Endothelial cell (in vitro differentiated cells): Measurements from ENCODE around the gene EFEMP2. TPM values are rescaled to one million over a fixed set of nuclear protein-coding genes. Genes with fewer than 3 reads are reported as not detected.

Source experiments
- DNase-seq: peaks from one replicate; pipeline ENCODE4 v3.0.0; 2021; ENCODE audit warnings: low spot score
- H3K27ac Mint-ChIP-seq: one replicate; pipeline ENCODE4 v1.8.0; 2021; ENCODE audit warnings: mixed read lengths, inconsistent platforms; ENCODE audit not compliant: unreplicated experiment
- H3K27me3 Mint-ChIP-seq: one replicate; pipeline ENCODE4 v1.8.0; 2021; ENCODE audit warnings: mild to moderate bottlenecking, moderate library complexity, mixed read lengths, inconsistent platforms; ENCODE audit not compliant: unreplicated experiment
- H3K36me3 Mint-ChIP-seq: one replicate; pipeline ENCODE4 v1.8.0; 2021; ENCODE audit warnings: mild to moderate bottlenecking, low read depth, mixed read lengths, inconsistent platforms; ENCODE audit not compliant: unreplicated experiment
- H3K4me1 Mint-ChIP-seq: one replicate; pipeline ENCODE4 v1.8.0; 2021; ENCODE audit warnings: mild to moderate bottlenecking, mixed read lengths, inconsistent platforms; ENCODE audit not compliant: unreplicated experiment
- H3K4me3 Mint-ChIP-seq: one replicate; pipeline ENCODE4 v1.8.0; 2021; ENCODE audit warnings: mild to moderate bottlenecking, mixed read lengths, inconsistent platforms; ENCODE audit not compliant: unreplicated experiment
- H3K9me3 Mint-ChIP-seq: one replicate; pipeline ENCODE4 v1.8.0; 2021; ENCODE audit warnings: mixed read lengths, inconsistent platforms; ENCODE audit not compliant: unreplicated experiment
- total RNA-seq: library from RNA; stranded (reverse); fragmentation: NEBNext Ultra II Directional; extraction: Animal tissue kit (Norgen Biotek cat#: 25700); gene quantifications from one replicate; pipeline ENCODE4 v1.2.1, GENCODE V29; 2021; ENCODE audit not compliant: unreplicated experiment
- TF ChIP-seq, protein P1 (sequence below): fragments of 200-600 bp; sonication (generic); IDR thresholded peaks from one replicate; pipeline ENCODE4 v1.5.0; 2021; ENCODE audit warnings: antibody characterized with exemption; ENCODE audit not compliant: unreplicated experiment

Gene EFEMP2
- total RNA-seq, 1 donor from 2014 or later = 248 TPM

DNA sequence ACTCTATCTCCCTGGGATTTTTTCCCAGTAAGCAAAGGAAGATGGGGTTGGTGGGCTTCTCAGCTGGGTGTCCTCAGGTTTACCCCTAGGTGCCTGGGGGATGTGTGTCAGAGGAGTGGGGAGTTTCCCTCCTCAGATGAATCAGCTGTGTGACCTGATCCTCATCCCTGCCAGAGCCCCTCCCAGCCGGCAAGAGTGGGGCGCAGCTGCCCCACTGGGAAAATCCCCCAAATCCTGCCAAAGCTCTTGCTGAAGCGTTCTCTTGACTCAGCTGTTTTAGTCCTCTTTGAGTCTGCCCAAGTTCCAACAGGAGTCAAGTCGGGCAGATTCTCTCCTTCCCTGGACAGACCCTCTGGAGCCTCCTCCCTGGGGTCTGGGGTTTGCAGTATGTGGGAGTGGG lies 40.2 kb upstream of the EFEMP2 start:
- DNase-seq = no peak
- peaks cover 5% of the 10 kb centered on the region for H3K36me3 Mint-ChIP-seq
- no peaks in the 10 kb centered on the region for H3K9me3 Mint-ChIP-seq
- H3K27ac Mint-ChIP-seq = no peak overlapping the region
- TF ChIP-seq, protein P1, sequence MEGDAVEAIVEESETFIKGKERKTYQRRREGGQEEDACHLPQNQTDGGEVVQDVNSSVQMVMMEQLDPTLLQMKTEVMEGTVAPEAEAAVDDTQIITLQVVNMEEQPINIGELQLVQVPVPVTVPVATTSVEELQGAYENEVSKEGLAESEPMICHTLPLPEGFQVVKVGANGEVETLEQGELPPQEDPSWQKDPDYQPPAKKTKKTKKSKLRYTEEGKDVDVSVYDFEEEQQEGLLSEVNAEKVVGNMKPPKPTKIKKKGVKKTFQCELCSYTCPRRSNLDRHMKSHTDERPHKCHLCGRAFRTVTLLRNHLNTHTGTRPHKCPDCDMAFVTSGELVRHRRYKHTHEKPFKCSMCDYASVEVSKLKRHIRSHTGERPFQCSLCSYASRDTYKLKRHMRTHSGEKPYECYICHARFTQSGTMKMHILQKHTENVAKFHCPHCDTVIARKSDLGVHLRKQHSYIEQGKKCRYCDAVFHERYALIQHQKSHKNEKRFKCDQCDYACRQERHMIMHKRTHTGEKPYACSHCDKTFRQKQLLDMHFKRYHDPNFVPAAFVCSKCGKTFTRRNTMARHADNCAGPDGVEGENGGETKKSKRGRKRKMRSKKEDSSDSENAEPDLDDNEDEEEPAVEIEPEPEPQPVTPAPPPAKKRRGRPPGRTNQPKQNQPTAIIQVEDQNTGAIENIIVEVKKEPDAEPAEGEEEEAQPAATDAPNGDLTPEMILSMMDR = no peak
- peaks cover 9% of the 10 kb centered on the region for H3K4me1 Mint-ChIP-seq
- peaks cover 6% of the 10 kb centered on the region for H3K27me3 Mint-ChIP-seq
- H3K4me3 Mint-ChIP-seq = no peak overlapping the region

DNA sequence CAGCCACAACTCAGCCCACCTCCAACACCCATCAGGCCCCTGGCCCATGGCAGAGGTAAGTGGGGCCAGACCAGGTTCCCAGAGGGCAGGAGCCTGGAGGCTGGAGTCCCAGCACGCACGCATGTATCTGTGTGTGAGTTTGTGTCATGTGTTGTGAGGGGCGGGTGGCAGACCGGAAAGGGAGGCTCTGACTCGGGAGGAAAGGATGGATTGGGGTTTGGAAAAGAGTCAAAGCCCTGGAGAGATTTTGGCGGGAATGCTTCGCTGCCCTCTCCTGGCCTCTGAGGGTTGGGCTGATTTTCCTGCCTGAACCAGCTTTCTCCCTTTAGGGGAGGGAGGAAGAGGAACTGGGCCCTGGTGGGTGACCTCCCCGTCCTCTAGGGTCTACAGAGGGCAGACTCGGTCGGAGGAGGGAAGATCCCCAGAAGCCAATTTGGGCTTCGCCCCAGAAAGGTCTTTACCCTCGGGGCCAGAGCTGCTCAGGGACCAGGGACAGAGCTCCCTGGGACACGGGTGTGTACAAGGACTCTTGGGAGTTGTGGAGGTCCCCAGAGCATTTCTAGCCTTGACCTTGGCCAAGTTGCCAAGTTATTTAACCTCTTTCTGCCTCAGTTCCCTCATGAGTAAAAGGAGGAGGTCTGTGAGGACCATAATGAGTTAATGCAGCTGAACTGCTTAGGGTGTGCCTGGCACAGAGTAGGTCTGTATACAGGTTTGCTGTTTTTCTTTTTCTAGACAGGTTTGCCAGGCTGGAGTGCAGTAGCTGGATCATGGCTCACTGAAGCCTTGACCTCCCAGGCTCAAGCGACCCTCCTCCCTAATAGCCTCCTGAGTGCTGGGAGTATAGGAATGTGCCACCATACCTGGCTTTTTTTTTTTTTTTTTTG lies 39.3 kb upstream of the EFEMP2 start:
- Mint-ChIP-seq H3K27ac (no peak overlapping the region), H3K9me3 (no peaks in the 10 kb centered on the region), H3K4me3 (no peak overlapping the region), H3K27me3 (peaks cover 4% of the 10 kb centered on the region), H3K36me3 (peaks cover 5% of the 10 kb centered on the region), H3K4me1 (peaks cover 9% of the 10 kb centered on the region)
- TF ChIP-seq, protein P1 = no peak
- no peak for DNase-seq

DNA sequence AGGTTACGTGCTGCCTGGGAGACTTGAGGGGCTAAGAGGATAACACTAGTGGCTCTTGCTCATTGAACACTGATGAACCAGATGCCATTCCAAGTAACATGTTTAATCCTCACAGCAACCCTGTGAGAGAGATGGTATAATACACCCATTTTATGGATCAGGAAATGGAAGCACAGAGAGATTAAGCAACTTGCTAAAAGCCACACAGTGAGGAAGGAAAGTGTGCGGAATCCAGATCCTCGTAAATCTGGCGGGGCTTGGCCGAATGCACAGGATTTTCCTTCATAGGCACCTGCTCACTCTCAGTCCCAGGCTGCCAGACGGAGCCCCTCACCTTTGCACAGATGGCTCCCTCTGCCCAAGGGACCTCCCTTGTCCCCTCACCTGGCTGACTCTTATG lies 35.3 kb upstream of the EFEMP2 start:
- DNase-seq = no peak
- Mint-ChIP-seq H3K36me3 (no peaks in the 10 kb centered on the region), H3K27ac (no peak overlapping the region), H3K27me3 (peaks cover 4% of the 10 kb centered on the region), H3K4me3 (no peak overlapping the region), H3K9me3 (no peaks in the 10 kb centered on the region), H3K4me1 (no peaks in the 10 kb centered on the region)
- TF ChIP-seq, protein P1 = no peak

DNA sequence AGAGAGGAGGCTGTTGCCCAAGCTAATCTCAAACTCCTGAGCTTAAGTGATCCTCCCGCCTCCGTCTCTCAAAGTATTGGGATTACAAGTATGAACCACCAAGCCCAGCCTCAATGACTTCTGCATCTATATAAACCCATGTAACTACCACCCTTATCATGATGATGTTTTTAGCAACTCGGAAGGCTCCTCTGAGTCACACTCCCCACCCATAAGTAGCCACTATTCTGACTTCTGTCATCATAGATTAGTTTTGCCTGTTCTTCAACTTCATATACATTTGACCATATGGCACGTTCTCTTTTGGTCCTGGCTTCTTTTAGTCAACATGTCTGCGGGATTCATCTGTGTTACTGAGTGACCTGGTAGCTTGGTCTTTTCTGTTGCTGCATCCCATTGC lies 34.0 kb upstream of the EFEMP2 start:
- H3K9me3 Mint-ChIP-seq = no peaks in the 10 kb centered on the region
- DNase-seq = no peak
- TF ChIP-seq, protein P1 = no peak
- H3K27me3 Mint-ChIP-seq = peaks cover 11% of the 10 kb centered on the region
- no peak overlapping the region for H3K27ac Mint-ChIP-seq
- H3K4me1 Mint-ChIP-seq = no peaks in the 10 kb centered on the region
- no peaks in the 10 kb centered on the region for H3K36me3 Mint-ChIP-seq
- H3K4me3 Mint-ChIP-seq = no peak overlapping the region

DNA sequence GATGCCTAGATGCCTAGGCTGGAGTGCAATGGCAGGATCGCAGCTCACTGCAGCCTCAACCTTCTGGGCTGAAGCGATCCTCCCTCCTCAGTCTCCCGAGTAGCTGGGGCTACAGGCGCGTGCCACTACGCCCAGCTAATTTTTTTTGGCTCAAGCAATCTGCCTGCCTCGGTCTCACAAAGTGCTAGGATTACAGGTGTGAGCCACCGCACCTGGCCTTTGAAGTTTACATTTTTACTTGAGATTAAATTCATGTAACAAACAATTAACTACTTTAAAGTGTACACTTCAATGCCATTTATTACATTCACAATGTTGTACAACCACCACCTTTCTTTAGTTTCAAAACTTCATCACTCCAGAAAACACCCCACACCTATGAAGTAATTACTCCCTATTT lies 31.1 kb upstream of the EFEMP2 start:
- no peak for DNase-seq

More for the DNA sequence above, 31.1 kb upstream of the EFEMP2 start:
- TF ChIP-seq, protein P1 = no peak
- Mint-ChIP-seq H3K27me3 (peaks cover 16% of the 10 kb centered on the region), H3K4me1 (peaks cover 2% of the 10 kb centered on the region), H3K9me3 (no peaks in the 10 kb centered on the region), H3K27ac (no peak overlapping the region), H3K36me3 (no peaks in the 10 kb centered on the region), H3K4me3 (no peak overlapping the region)
